HG02884 (cell line): ENCODE measurements around the gene MRPL16.
A peak's percentile ranks its signal among the peaks of the same experiment; 100 is the strongest.

Source experiments
- ATAC-seq: cut with Tn5 transposase; IDR thresholded peaks from one replicate; pipeline ENCODE4 v1.9.1; 2021; ENCODE audit warnings: mild to moderate bottlenecking, moderate library complexity; ENCODE audit not compliant: unreplicated experiment

The MRPL16 gene

GRCh38 chr11:59773083-59773440 is 37.5 kb downstream of the MRPL16 start:
- no peak for ATAC-seq

- no peak for ATAC-seq
Observed at GRCh38 chr11:59771605-59772004, 39.0 kb downstream of the MRPL16 start.

DNA sequence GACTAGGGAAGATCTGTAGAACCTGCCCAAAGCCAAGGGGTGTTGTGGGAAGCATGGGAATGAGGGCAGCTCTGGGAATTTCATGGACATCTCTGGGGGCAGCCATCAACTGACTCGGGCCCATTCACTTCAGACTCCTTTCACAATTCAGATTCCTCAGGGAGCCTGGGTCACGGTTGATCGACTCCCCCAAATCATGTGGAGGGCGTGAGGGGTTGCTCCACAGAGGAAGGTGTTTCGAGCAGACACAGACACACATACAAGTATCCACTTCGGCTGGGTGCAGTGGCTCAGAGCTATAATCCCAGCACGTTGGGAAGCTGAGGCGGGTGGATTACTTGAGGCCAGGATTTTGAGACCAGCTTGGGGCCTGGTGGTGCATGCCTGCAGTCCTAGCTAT is 39.7 kb downstream of the MRPL16 start:
- no peak for ATAC-seq

DNA sequence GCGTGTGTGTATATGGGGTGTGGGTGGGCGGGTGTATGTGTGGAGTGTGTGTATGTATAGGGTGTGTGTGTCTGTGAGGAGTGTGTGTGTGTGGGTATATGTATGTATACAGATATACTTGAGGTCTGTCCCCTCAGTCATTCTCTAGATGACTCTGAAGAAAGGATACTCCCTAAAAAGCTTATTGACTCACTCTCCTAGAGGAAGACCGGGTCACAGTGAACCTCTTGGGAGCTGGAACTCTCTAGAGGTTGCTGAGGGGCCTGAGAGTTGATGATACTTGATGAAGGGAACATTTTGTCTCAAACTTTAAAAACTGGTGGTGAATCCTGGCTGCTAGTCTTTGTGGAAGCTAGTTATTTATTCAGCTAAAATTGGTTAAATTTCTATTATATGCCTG is 40.3 kb downstream of the MRPL16 start:
- no peak for ATAC-seq

- ATAC-seq = no peak
Observed at GRCh38 chr11:59769828-59770227, 40.8 kb downstream of the MRPL16 start.

- no peak for ATAC-seq
Observed at GRCh38 chr11:59769111-59769510, 41.5 kb downstream of the MRPL16 start.

DNA sequence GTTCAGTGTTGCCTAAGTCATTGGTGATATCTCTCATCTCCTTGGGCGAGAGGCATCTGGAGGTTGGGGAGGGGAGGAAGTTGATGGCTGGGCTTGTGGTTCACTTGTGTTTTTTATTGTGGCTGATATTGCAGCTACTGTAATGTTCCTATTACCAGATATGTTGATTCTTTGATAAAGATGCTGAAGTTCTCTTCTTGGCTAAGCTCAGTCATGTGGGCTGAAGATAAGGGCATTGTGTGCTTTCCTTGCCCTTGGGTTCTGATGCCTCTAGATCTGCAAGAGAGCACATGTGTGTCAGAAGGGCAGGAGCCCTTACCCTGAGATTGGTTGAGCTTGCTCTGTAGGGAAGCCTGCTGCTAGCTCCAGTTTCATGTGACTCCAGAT is 43.4 kb downstream of the MRPL16 start:
- no peak for ATAC-seq

GRCh38 chr11:59766542-59767224 is 43.9 kb downstream of the MRPL16 start:
- ATAC-seq = no peak

- ATAC-seq = no peak
Observed at GRCh38 chr11:59765068-59765735, 45.4 kb downstream of the MRPL16 start.

DNA sequence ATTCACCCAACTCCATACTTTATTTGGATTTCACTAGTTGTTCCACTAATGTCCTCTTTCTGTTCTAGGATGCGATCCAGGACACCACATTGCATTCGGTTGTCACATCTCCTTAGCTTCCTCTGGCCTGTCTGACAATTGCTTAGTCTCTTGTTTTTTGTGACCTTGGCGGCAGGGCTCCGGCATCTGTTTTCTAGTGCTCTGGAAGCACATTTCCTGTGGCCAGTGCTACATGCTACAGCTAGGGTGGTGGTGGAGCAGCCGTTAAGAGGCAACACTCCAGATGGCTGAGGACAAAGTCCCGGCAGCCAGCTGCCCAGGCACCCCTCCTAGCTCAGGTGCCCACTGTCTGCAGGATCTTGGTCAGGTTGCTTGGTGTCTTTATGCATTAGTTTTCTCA is 48.6 kb downstream of the MRPL16 start:
- no peak for ATAC-seq

DNA sequence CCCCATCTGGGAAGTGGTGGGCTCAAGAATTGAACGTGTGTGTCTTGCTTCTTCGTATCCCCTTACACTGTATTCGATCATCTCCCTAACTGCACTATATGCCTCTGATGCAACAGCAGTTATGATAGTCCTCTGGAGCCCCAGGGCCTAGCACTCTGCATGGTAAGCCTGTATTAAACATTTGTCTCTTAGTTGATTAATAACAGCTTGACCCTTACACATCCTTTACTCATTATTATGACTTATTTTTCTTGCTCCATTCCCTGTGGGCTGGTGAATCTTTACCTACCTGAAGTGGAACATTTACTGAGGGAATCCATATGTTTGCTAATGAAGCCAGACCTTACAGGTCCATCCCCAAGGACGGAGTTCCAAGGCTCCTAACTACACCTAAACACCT is 49.8 kb downstream of the MRPL16 start:
- ATAC-seq = no peak

DNA sequence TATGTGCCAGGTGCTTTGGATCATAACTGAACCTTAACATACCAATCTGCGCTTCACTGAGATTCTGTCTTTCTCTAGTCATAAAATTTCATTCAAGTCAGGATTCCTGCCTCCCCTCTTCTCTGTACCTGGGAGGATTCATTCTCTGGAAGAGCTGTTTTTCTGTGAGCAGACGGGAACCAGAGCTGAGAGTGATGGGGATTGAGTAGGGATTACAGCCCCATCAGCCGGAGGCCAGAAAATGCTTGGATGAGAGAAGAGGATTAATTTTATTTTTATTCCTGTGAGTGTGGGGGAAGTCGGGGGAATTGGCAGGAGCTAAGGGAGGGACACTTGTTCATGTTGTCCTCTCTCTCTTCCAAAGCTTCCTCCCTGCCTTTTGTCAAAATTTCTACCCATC is 50.7 kb downstream of the MRPL16 start:
- ATAC-seq = no peak

DNA sequence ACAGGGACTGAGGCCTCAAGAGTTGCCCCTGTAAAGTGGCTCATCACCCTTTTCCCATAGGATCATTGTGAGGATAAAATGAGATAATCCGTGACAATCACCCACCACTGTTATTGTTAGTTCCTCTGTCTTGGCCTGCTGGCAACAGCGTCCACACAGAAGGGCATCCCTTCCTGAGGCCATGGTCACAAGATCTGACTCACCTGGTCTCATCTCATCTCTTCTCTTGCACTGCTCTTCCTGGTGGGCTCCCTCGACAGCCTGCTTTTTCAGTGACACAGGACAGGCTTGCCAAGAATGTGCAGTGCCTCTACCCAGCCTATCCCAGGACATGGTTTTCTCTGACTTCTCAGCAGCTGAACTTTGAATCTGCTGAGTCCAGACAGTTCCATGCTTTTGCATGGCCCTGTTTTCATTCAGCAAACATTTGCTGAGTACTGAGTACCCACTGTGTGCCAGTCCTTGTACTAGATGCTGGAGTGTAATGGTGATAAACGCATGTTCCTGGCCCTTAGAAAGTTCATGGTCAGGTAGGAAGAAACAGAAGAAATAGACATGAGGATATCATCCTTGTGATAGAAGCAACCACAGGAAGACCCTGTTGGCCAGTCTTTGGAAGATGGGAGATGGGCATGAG is 52.1 kb downstream of the MRPL16 start:
- ATAC-seq = no peak

DNA sequence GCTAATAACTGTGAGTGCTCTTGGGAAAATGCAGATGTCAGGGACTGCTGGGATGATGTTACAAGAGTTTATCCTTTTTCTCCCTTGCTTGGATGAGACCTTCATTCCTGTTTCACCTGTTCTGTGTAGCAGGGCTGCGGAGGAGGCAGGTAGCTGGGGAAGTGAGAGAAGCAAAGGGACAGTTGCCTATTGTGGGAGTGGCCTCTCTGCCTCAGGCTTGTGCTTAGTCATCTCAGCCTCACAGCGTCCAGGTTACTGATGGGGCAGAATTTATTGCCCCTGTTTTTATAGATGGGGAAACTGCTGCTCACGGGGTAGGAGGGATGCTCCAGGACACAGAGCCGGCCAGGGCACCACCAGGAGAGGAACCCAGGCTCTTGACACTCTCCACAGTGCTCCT is 53.7 kb downstream of the MRPL16 start:
- peak; percentile 46 for ATAC-seq

- ATAC-seq = no peak
Observed at GRCh38 chr11:59756558-59756840, 54.1 kb downstream of the MRPL16 start.
